ENCODE measurements around the gene SNTG2. TPM values are rescaled to one million over a fixed set of nuclear protein-coding genes. Genes with fewer than 3 reads are reported as not detected.

Gene SNTG2
- total RNA-seq, 1 experiment from 2014 or later = 20.5 TPM

DNA sequence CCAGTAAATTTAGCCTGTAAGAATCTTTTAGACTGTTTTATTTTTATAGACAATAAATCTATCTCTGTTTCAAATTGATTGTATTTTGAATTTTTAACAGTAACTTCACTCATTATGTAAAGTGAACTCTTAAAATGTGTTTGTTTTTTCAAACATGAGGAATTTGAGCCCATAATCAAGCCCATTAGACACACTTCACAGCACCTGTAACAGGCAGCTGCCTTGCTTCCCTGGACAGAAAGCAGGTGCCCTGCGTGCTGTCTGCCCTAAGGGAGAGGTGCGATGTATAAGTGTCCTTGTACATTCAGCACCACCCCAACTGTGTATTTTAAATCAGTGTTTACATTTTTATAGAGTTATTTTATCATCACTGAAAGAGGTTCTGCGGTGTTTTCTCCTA, 276.1 kb downstream of the SNTG2 start:
- Mint-ChIP-seq H3K36me3 (peaks cover 56% of the 10 kb centered on the region), H3K27me3 (ENCODE audit: low read depth) (peaks cover 7% of the 10 kb centered on the region), H3K27ac (no peak overlapping the region), H3K4me3 (no peak overlapping the region), H3K4me1 (no peaks in the 10 kb centered on the region), H3K9me3 (peaks cover 33% of the 10 kb centered on the region)
- no peak for ATAC-seq
- DNase-seq (ENCODE audit: low spot score) = no peak
- TF ChIP-seq RELA (CRISPR knock-in tag; IDR thresholded peaks at IDR 0.05; ENCODE audit: borderline replicate concordance) (no peak), RORB (CRISPR knock-in tag; IDR thresholded peaks at IDR 0.05) (no peak), USF2 (CRISPR knock-in tag; IDR thresholded peaks at IDR 0.05) (no peak), ZNF512 (CRISPR knock-in tag; IDR thresholded peaks at IDR 0.05; ENCODE audit: borderline replicate concordance) (no peak), ZNF396 (CRISPR knock-in tag; IDR thresholded peaks at IDR 0.05; ENCODE audit: borderline replicate concordance) (no peak), E2F1 (CRISPR knock-in tag; IDR thresholded peaks at IDR 0.05) (no peak), ATF3 (CRISPR knock-in tag; conservative IDR thresholded peaks at IDR 0.05) (no peak), EMX1 (CRISPR knock-in tag; IDR thresholded peaks at IDR 0.05) (no peak), ATF6 (CRISPR knock-in tag; IDR thresholded peaks at IDR 0.05) (no peak), MXD4 (CRISPR knock-in tag; IDR thresholded peaks at IDR 0.05; ENCODE audit: borderline replicate concordance) (no peak)
- TF ChIP-seq, protein P1, sequence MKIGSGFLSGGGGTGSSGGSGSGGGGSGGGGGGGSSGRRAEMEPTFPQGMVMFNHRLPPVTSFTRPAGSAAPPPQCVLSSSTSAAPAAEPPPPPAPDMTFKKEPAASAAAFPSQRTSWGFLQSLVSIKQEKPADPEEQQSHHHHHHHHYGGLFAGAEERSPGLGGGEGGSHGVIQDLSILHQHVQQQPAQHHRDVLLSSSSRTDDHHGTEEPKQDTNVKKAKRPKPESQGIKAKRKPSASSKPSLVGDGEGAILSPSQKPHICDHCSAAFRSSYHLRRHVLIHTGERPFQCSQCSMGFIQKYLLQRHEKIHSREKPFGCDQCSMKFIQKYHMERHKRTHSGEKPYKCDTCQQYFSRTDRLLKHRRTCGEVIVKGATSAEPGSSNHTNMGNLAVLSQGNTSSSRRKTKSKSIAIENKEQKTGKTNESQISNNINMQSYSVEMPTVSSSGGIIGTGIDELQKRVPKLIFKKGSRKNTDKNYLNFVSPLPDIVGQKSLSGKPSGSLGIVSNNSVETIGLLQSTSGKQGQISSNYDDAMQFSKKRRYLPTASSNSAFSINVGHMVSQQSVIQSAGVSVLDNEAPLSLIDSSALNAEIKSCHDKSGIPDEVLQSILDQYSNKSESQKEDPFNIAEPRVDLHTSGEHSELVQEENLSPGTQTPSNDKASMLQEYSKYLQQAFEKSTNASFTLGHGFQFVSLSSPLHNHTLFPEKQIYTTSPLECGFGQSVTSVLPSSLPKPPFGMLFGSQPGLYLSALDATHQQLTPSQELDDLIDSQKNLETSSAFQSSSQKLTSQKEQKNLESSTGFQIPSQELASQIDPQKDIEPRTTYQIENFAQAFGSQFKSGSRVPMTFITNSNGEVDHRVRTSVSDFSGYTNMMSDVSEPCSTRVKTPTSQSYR (CRISPR knock-in tag; IDR thresholded peaks at IDR 0.05) = no peak
- POLR2A ChIA-PET = no interaction called here
- CTCF ChIA-PET = no interaction called here

DNA sequence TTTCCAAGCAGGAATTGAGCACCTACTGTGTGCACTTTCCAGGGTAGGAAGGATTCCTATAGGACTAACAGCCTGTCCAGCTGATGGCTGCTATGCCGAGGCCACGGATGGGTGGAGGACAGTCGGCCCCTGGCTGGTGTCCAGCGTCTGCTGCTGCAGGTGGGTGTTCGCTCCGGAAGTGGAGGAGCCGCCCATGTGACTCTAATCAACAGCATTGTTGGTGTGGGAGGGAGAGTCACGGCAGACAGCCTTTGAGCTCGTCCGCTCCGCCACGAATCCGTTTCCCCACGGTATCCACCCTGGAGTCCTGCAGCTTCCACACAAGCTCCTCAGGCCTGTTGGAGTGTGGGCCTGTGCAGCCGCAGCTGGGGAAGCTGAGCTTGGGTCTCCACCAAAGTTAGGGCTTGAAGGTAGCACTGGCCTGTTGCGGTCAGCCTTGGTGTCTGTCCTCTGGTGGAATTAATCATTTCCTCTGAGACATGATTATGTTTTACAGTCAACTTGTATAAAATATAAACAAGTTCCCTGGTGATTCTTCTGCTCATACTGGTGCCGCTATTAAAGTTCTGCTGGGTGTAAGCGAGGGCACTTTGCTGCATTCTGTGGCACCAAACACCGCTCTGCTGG, 276.7 kb downstream of the SNTG2 start:
- CTCF ChIA-PET = no interaction called here
- Mint-ChIP-seq H3K9me3 (peaks cover 29% of the 10 kb centered on the region), H3K4me1 (no peaks in the 10 kb centered on the region), H3K27me3 (ENCODE audit: low read depth) (peaks cover 3% of the 10 kb centered on the region; the same call in 1 of the 2 replicates), H3K27ac (no peak overlapping the region), H3K4me3 (no peak overlapping the region), H3K36me3 (peaks cover 58% of the 10 kb centered on the region)
- no peak for DNase-seq (ENCODE audit: low spot score)
- TF ChIP-seq, protein P2, sequence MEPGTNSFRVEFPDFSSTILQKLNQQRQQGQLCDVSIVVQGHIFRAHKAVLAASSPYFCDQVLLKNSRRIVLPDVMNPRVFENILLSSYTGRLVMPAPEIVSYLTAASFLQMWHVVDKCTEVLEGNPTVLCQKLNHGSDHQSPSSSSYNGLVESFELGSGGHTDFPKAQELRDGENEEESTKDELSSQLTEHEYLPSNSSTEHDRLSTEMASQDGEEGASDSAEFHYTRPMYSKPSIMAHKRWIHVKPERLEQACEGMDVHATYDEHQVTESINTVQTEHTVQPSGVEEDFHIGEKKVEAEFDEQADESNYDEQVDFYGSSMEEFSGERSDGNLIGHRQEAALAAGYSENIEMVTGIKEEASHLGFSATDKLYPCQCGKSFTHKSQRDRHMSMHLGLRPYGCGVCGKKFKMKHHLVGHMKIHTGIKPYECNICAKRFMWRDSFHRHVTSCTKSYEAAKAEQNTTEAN (CRISPR knock-in tag; IDR thresholded peaks at IDR 0.05) = no peak
- TF ChIP-seq, protein P3, sequence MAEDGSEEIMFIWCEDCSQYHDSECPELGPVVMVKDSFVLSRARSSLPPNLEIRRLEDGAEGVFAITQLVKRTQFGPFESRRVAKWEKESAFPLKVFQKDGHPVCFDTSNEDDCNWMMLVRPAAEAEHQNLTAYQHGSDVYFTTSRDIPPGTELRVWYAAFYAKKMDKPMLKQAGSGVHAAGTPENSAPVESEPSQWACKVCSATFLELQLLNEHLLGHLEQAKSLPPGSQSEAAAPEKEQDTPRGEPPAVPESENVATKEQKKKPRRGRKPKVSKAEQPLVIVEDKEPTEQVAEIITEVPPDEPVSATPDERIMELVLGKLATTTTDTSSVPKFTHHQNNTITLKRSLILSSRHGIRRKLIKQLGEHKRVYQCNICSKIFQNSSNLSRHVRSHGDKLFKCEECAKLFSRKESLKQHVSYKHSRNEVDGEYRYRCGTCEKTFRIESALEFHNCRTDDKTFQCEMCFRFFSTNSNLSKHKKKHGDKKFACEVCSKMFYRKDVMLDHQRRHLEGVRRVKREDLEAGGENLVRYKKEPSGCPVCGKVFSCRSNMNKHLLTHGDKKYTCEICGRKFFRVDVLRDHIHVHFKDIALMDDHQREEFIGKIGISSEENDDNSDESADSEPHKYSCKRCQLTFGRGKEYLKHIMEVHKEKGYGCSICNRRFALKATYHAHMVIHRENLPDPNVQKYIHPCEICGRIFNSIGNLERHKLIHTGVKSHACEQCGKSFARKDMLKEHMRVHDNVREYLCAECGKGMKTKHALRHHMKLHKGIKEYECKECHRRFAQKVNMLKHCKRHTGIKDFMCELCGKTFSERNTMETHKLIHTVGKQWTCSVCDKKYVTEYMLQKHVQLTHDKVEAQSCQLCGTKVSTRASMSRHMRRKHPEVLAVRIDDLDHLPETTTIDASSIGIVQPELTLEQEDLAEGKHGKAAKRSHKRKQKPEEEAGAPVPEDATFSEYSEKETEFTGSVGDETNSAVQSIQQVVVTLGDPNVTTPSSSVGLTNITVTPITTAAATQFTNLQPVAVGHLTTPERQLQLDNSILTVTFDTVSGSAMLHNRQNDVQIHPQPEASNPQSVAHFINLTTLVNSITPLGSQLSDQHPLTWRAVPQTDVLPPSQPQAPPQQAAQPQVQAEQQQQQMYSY (CRISPR knock-in tag; IDR thresholded peaks at IDR 0.05) = no peak
- TF ChIP-seq, protein P4, sequence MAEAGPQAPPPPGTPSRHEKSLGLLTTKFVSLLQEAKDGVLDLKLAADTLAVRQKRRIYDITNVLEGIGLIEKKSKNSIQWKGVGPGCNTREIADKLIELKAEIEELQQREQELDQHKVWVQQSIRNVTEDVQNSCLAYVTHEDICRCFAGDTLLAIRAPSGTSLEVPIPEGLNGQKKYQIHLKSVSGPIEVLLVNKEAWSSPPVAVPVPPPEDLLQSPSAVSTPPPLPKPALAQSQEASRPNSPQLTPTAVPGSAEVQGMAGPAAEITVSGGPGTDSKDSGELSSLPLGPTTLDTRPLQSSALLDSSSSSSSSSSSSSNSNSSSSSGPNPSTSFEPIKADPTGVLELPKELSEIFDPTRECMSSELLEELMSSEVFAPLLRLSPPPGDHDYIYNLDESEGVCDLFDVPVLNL (CRISPR knock-in tag; IDR thresholded peaks at IDR 0.05; ENCODE audit: borderline replicate concordance, low read depth) = no peak
- TF ChIP-seq ETV6 (CRISPR knock-in tag; IDR thresholded peaks at IDR 0.05) = no peak
- no peak for TF ChIP-seq ZNF317 (CRISPR knock-in tag; IDR thresholded peaks at IDR 0.05; ENCODE audit: borderline replicate concordance, low read depth)
- TF ChIP-seq NR2C2 (CRISPR knock-in tag; IDR thresholded peaks at IDR 0.05) = no peak
- POLR2A ChIA-PET = no interaction called here
- ATAC-seq = no peak
